B cell (primary cell): Measurements from ENCODE around the gene RASD1.

Source experiments
- CTCF ChIP-seq: fragments of 200-600 bp; IDR thresholded peaks from one replicate; pipeline ENCODE4 v1.8.0; 2022; ENCODE audit warnings: antibody characterized with exemption, mild to moderate bottlenecking
- EZH2 ChIP-seq: IDR thresholded peaks from 2 replicates; pipeline ENCODE4 v1.6.1; 2012; ENCODE audit warnings: borderline replicate concordance, low read depth, mild to moderate bottlenecking, moderate library complexity, low read length; ENCODE audit not compliant: insufficient read depth, poor library complexity, severe bottlenecking

DNA sequence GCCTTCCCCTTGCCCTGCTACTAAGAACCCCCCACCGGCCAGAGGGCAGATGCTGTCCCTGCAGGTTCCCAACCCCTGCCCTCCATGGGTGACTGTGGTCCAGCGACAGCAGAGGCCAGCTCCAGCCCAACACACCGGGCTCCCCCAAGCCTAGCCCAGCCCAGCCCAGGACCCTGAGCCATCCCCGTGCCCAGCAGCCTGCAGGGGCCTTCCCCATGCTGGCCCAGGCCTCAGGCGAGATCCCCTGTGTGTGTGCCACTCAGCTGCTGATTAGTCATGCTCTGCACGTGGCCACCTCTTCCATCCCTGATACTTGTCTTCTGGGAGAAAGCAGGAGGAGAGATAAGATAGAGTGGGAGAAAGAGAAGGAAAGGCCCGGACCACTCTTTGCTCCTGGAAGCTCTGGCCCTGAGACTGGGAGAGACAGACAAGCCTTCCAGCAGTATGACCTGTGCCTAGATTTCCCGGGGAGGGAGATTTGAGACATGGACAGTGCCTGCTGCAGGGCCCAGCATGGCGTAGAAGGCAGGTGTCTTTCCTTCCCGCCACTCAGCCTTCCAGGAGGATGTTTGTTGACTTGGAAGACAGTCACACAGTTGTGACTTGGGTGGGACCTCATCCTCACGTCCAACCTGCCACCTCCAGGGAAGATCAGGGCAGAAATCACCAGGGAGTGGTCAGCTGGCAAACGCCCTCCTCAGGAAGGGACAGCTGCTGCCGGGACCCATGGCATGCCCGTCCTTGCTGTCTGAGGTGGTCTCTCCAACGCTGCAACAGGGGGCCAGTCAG is 41.3 kb upstream of the RASD1 start:
- no peak for TF ChIP-seq EZH2
- TF ChIP-seq CTCF = no peak
